HTERT RPE-1 (cell line): Measurements from ENCODE around the gene SLC35E4.

Experiments used
- in situ Hi-C: fragments of 300-500 bp; cut with MboI; formaldehyde crosslinking; loops from 4 replicates; pipeline ENCODE4 v1.14.3; 2020; ENCODE audit warnings: low sequenced_read_pairs

SLC35E4 gene

GRCh38 chr22:30687358-30687757 is 51.8 kb downstream of the SLC35E4 start:
- in situ Hi-C loops: no loop called here

GRCh38 chr22:30689622-30690021 is 54.0 kb downstream of the SLC35E4 start:
- in situ Hi-C loops: no loop called here

DNA sequence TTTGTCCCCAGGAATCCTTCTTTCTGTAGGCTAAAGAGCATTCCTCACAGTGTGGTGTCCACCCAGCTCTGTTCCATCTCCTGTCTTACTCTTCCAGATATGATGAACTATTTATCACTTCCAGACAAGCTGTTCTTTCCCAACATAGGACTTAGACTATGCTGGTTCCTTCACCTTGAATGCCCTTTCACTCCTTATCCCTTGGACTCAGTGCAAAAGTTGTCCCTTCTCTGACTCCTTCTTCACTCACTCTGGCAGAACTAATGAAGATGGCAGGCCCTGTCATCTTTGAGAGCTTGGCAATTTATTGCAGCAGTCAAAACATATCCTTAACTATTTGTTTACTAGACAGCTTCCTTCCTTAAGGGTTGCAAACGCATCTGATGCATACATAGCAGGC is 55.6 kb downstream of the SLC35E4 start:
- in situ Hi-C loops: no loop called here

DNA sequence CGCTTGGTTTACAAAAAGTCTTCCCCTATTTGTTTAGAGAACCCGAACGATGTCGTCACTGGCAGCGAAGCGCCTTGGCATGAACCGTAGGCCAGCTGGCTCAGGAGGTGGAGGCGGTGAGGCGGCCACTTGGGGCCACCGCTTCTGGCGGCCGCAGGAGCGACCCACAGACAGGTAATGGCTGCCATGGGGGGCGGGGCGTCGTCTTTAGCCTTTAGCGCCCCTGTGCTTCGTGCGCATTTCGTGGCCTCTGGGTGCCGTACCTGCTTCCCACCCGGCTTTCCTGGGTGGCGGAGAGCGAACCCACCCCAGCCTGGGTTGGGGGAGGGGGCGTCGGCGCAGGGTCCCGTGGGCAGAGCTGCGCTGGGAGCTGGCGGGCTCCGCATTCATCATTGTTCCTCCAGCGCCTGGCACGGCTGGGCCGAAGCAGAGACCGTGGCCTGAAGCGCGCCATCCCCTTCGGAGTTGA is 58.6 kb downstream of the SLC35E4 start:
- in situ Hi-C loops: no loop called here

DNA sequence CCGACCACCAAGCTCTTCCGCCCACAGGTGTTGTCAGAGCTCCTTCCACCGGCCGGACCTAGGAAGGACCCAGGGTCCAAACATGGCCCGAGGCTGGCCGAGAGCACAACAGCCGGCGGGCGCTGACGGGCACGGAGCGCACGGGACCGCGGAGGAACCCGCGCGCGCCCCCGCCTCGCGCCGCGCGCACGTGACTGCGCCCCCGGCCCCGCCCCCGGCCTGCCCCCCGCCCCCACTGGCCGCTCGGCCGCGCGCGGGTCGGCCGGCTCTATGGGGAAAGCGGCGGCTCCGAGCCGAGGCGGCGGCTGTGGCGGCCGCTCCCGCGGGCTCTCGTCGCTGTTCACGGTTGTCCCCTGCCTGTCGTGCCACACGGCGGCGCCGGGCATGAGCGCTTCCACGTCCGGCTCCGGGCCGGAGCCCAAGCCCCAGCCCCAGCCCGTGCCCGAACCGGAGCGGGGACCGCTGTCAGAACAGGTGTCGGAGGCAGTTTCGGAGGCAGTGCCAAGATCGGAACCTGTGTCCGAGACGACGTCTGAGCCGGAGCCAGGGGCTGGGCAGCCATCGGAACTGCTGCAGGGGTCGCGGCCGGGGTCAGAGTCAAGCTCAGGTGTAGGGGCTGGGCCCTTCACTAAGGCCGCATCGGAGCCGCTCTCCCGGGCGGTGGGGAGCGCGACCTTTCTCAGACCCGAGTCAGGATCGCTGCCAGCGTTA is 59.2 kb downstream of the SLC35E4 start, which contains the start of gene OSBP2:
TSS of gene OSBP2 (plus strand) at position 235 of the 711 bp plus-strand sequence. CDS start at position 271, 36 bp downstream.
- in situ Hi-C loops: no loop called here

GRCh38 chr22:30695351-30695851 is 59.8 kb downstream of the SLC35E4 start:
- in situ Hi-C loops: no loop called here

GRCh38 chr22:30695871-30696655 is 60.5 kb downstream of the SLC35E4 start:
- in situ Hi-C loops: no loop called here
